ENCODE data around the gene ATP1B1. TPM values are rescaled to one million over a fixed set of nuclear protein-coding genes. Genes with fewer than 3 reads are reported as not detected.

ATP1B1 gene
- total and polyA plus RNA-seq, 9 of the 15 experiments (the other 6 are each of a cell fraction or from before 2014, with no cell fraction given) = 0.76 to 3.0 (median 1.7) TPM

GRCh38 chr1:169130683-169131082 lies 24.2 kb downstream of the ATP1B1 start (continued):
- TF ChIP-seq, protein P1, sequence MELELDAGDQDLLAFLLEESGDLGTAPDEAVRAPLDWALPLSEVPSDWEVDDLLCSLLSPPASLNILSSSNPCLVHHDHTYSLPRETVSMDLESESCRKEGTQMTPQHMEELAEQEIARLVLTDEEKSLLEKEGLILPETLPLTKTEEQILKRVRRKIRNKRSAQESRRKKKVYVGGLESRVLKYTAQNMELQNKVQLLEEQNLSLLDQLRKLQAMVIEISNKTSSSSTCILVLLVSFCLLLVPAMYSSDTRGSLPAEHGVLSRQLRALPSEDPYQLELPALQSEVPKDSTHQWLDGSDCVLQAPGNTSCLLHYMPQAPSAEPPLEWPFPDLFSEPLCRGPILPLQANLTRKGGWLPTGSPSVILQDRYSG (tag; conservative IDR thresholded peaks at IDR 0.05; ENCODE audit: low read depth) = no peak
- no peak for TF ChIP-seq TAF7 (tag; IDR thresholded peaks at IDR 0.05)

GRCh38 chr1:169132512-169133227 lies 26.2 kb downstream of the ATP1B1 start:
- Histone ChIP-seq H3K4me1 (replicated peaks in 1 of 2; ENCODE audit: control insufficient read depth in 2 of 2, insufficient read depth in 2 of 2, low read length in 2 of 2) (no peaks in the 10 kb centered on the region), H3K9ac (ENCODE audit: insufficient read depth in 1 of 2, low read depth in 2 of 2, low read length in 2 of 2) (no peak overlapping the region), H3K4me2 (ENCODE audit: insufficient read depth, low read length) (no peak overlapping the region), H3K9me1 (ENCODE audit: control insufficient read depth, insufficient read depth, low read length) (no peaks in the 10 kb centered on the region), H3K79me2 (ENCODE audit: control insufficient read depth, insufficient read depth, low read length) (no peaks in the 10 kb centered on the region), H3K27ac (ENCODE audit: extremely low read depth, low read depth, low read length) (no peak overlapping the region), H3K9me3 (replicated peaks; ENCODE audit: control insufficient read depth, insufficient read depth, low read depth, low read length) (no peaks in the 10 kb centered on the region), H4K20me1 (replicated peaks; ENCODE audit: control insufficient read depth, insufficient read depth, low read length) (no peaks in the 10 kb centered on the region), H3K4me3 (no peak overlapping the region), H3K27me3 (ENCODE audit: control insufficient read depth in 2 of 2, insufficient read depth in 2 of 2, low read length in 2 of 2) (no peaks in the 10 kb centered on the region), H2AFZ (ENCODE audit: low read depth, low read length) (no peak overlapping the region), H3K36me3 (ENCODE audit: control insufficient read depth, insufficient read depth, low read length) (no peaks in the 10 kb centered on the region)
- in situ Hi-C loops (cut with MboI) = no loop called here
- no peak for ATAC-seq
- BruUV-seq (replicated peaks) = no TSS peak
- ChIA-PET POLR2A (interaction anchor here (0.7 kb wide), 1 partner anchor 23 kb away, joined by 4 read pairs; no protein-coding TSS in a partner anchor), CTCF (ENCODE audit: low intra/inter-chr PET ratio) (no interaction called here)
- no peak for FAIRE-seq
- intact Hi-C loops (cut with micrococcal nuclease) = no loop called here
- WGBS (ENCODE audit: insufficient coverage, low coverage, missing lambda C conversion rate) = 44% methylated on average over 4 of the region's 4 CpGs
- no peak for DNase-seq (ENCODE audit: extremely low read depth in 1 of 4, low spot score in 3 of 4)
- TF ChIP-seq HMG20A (CRISPR knock-in tag; conservative IDR thresholded peaks at IDR 0.05) (no peak), CREB3L1 (IDR thresholded peaks at IDR 0.05; ENCODE audit: borderline replicate concordance, low read depth) (no peak), ERF (CRISPR knock-in tag; IDR thresholded peaks at IDR 0.05) (no peak), RFX5 (IDR thresholded peaks at IDR 0.05; ENCODE audit: low read depth, low read length) (no peak), FOXP1 (CRISPR knock-in tag; IDR thresholded peaks at IDR 0.05) (no peak), ZNF79 (CRISPR knock-in tag; IDR thresholded peaks at IDR 0.05; ENCODE audit: low read depth) (no peak), NR2C2 (CRISPR knock-in tag; IDR thresholded peaks at IDR 0.05) (no peak), NR2C2 (tag; IDR thresholded peaks at IDR 0.05) (no peak), NKRF (IDR thresholded peaks at IDR 0.05; ENCODE audit: borderline replicate concordance) (no peak)
- TF ChIP-seq, protein P2, sequence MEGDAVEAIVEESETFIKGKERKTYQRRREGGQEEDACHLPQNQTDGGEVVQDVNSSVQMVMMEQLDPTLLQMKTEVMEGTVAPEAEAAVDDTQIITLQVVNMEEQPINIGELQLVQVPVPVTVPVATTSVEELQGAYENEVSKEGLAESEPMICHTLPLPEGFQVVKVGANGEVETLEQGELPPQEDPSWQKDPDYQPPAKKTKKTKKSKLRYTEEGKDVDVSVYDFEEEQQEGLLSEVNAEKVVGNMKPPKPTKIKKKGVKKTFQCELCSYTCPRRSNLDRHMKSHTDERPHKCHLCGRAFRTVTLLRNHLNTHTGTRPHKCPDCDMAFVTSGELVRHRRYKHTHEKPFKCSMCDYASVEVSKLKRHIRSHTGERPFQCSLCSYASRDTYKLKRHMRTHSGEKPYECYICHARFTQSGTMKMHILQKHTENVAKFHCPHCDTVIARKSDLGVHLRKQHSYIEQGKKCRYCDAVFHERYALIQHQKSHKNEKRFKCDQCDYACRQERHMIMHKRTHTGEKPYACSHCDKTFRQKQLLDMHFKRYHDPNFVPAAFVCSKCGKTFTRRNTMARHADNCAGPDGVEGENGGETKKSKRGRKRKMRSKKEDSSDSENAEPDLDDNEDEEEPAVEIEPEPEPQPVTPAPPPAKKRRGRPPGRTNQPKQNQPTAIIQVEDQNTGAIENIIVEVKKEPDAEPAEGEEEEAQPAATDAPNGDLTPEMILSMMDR (IDR thresholded peaks at IDR 0.05 in 2 of 3, conservative IDR thresholded peaks at IDR 0.05 in 1 of 3; ENCODE audit: insufficient read depth in 2 of 3, low read depth in 1 of 3, low read length in 3 of 3) = no peak
